K562 (cell line): ENCODE measurements around the gene STX18. TPM values are rescaled to one million over a fixed set of nuclear protein-coding genes. Genes with fewer than 3 reads are reported as not detected.

Experiments
- ATAC-seq: fragments of 200-7000 bp; cut with Tn5 transposase; 3 replicates; pipeline ENCODE4 v1.9.1; 2020; ENCODE audit warnings: moderate library complexity
- BruUV-seq: library from RNA; stranded (reverse); fragments of 400-500 nt; replicated peaks from 2 replicates; lab custom pipeline; 2021; lab: Mats Ljungman, UMichigan
- CTCF ChIA-PET: fragments of 300-600 bp; formaldehyde crosslinking; extraction: SDS; loops from one replicate; lab custom pipeline; 2021; ENCODE audit warnings: low intra/inter-chr PET ratio; lab: Yijun Ruan, JAX
- POLR2A ChIA-PET: fragments of 300-600, 350-650 bp; sonication (Branson Sonifier 250); formaldehyde crosslinking; extraction: SDS; loops from one replicate; lab custom pipeline; 2021; ENCODE audit warnings: antibody characterized with exemption, inconsistent platforms; lab: Yijun Ruan, JAX
- DNase-seq, 4 experiments: peaks; one replicate each; pipeline versions ENCODE4 v3.0.0 to v3.0.0-alpha.2; 2011 to 2018; ENCODE audit warnings: low spot score in 3 of 4, mixed read lengths in 3 of 4; ENCODE audit errors: extremely low read depth in 1 of 4
- FAIRE-seq: peaks from 2 replicates; lab custom pipeline; 2011; peaks lifted over from hg19 to GRCh38; lab: Jason Lieb, UNC
- H2AFZ ChIP-seq: 2 replicates; pipeline ENCODE4 v1.6.0; 2011; ENCODE audit warnings: low read depth, low read length, control low read depth, inconsistent platforms
- H3K27ac ChIP-seq: fragments of 200-600 bp; 3 replicates; pipeline ENCODE4 v1.8.0; 2011; ENCODE audit warnings: low read depth, mild to moderate bottlenecking, control low read depth, inconsistent platforms, low read length, moderate library complexity, mixed read lengths; ENCODE audit errors: extremely low read depth
- H3K27me3 ChIP-seq, 2 experiments: fragments of 300-600 bp in 1 of 2; 2 replicates in 1 of 2; 3 replicates in 1 of 2; pipeline versions ENCODE4 v1.6.0 to v1.8.0; 2011; ENCODE audit warnings: inconsistent platforms in 2 of 2, low read length in 2 of 2, mild to moderate bottlenecking in 1 of 2, mixed read lengths in 1 of 2, moderate library complexity in 1 of 2; ENCODE audit not compliant: control insufficient read depth in 2 of 2, insufficient read depth in 2 of 2
- H3K36me3 ChIP-seq: fragments of 300-600 bp; 3 replicates; pipeline ENCODE4 v1.8.0; 2011; ENCODE audit warnings: mild to moderate bottlenecking, low read length, inconsistent platforms; ENCODE audit not compliant: control insufficient read depth, insufficient read depth
- H3K4me1 ChIP-seq, 2 experiments: fragments of 200-600 bp in 1 of 2; replicated peaks in 1 of 2; 2 replicates in 1 of 2; 3 replicates in 1 of 2; pipeline versions ENCODE4 v1.5.1 to v1.8.0; 2011; ENCODE audit warnings: inconsistent platforms in 2 of 2, low read length in 2 of 2, mild to moderate bottlenecking in 1 of 2, mixed read lengths in 1 of 2, moderate library complexity in 1 of 2; ENCODE audit not compliant: control insufficient read depth in 2 of 2, insufficient read depth in 2 of 2
- H3K4me2 ChIP-seq: 2 replicates; pipeline ENCODE4 v1.6.1; 2011; ENCODE audit warnings: low read length, control low read depth, inconsistent platforms, mixed read lengths; ENCODE audit not compliant: insufficient read depth
- H3K4me3 ChIP-seq: fragments of 200-600 bp; sonication (generic), shearing (Covaris generic); 2 replicates; pipeline ENCODE4 v1.5.1; 2016; ENCODE audit warnings: control low read depth, inconsistent platforms
- H3K79me2 ChIP-seq: fragments of 200-600 bp; 3 replicates; pipeline ENCODE4 v1.8.0; 2011; ENCODE audit warnings: low read length, inconsistent platforms; ENCODE audit not compliant: control insufficient read depth, insufficient read depth
- H3K9ac ChIP-seq, 2 experiments: 2 replicates each; pipeline versions ENCODE4 v1.6.0 to v1.6.1; 2011; ENCODE audit warnings: low read depth in 2 of 2, low read length in 2 of 2, control low read depth in 1 of 2, inconsistent platforms in 1 of 2, mild to moderate bottlenecking in 1 of 2, mixed read lengths in 1 of 2; ENCODE audit not compliant: insufficient read depth in 1 of 2
- H3K9me1 ChIP-seq: one replicate; pipeline ENCODE4 v1.6.0; 2011; ENCODE audit warnings: inconsistent platforms, mild to moderate bottlenecking, low read length, moderate library complexity; ENCODE audit not compliant: control insufficient read depth, insufficient read depth
- H3K9me3 ChIP-seq: replicated peaks from 2 replicates; pipeline ENCODE4 v1.5.1; 2011; ENCODE audit warnings: low read depth, low read length, inconsistent platforms; ENCODE audit not compliant: control insufficient read depth, insufficient read depth
- H4K20me1 ChIP-seq: replicated peaks from 2 replicates; pipeline ENCODE4 v1.6.1; 2011; ENCODE audit warnings: low read length, inconsistent platforms, mixed read lengths; ENCODE audit not compliant: control insufficient read depth, insufficient read depth
- FOXA3 ChIP-seq, 2 experiments: fragments of 450-650 bp in 1 of 2; sonication (generic) in 1 of 2; formaldehyde crosslinking; IDR thresholded peaks in 1 of 2; conservative IDR thresholded peaks in 1 of 2; 2 replicates each; pipeline versions ENCODE4 v1.4.0 to v1.8.0; 2020 to 2022; ENCODE audit warnings: mild to moderate bottlenecking in 2 of 2, missing genetic modification reagents in 1 of 2
- FOXK2 ChIP-seq, 2 experiments: fragments of 450-650 bp; IDR thresholded peaks in 1 of 2; conservative IDR thresholded peaks in 1 of 2; 2 replicates each; pipeline ENCODE4 v1.6.1; 2016; ENCODE audit warnings: low read depth in 2 of 2, mild to moderate bottlenecking in 1 of 2
- HES1 ChIP-seq: fragments of 450-650 bp; IDR thresholded peaks from 2 replicates; pipeline ENCODE4 v1.6.1; 2016; ENCODE audit warnings: low read depth, mild to moderate bottlenecking, moderate library complexity
- NRF1 ChIP-seq, 2 experiments: fragments of 450-650 bp; IDR thresholded peaks in 1 of 2; conservative IDR thresholded peaks in 1 of 2; 2 replicates each; pipeline ENCODE4 v1.6.1; 2014; ENCODE audit warnings: mild to moderate bottlenecking in 2 of 2
- PCBP1 ChIP-seq: fragments of 200-400 bp; formaldehyde crosslinking; IDR thresholded peaks from 2 replicates; pipeline ENCODE4 v1.6.1; 2018; ENCODE audit warnings: mild to moderate bottlenecking, low read depth, low read length; ENCODE audit not compliant: poor library complexity, severe bottlenecking
- RCOR1 ChIP-seq, 2 experiments: IDR thresholded peaks; 2 replicates each; pipeline ENCODE4 v1.6.1; 2012; ENCODE audit warnings: low read depth in 2 of 2, low read length in 2 of 2, borderline replicate concordance in 1 of 2, improper control_type of control experiment in 1 of 2
- TEAD1 ChIP-seq, 2 experiments: fragments of 450-650 bp in 1 of 2; sonication (generic) in 1 of 2; formaldehyde crosslinking; IDR thresholded peaks; 2 replicates each; pipeline versions ENCODE4 v1.4.0 to v1.8.0; 2020 to 2022; ENCODE audit warnings: mild to moderate bottlenecking in 2 of 2, missing genetic modification reagents in 1 of 2
- WGBS: fragments of 100-300 bp; shearing (Covaris generic); methylation state at CpG from one replicate; pipeline ENCODE4 v1.1.6; 2016; ENCODE audit warnings: low coverage, mixed read lengths; ENCODE audit not compliant: insufficient coverage; ENCODE audit errors: missing lambda C conversion rate; 5-methylcytosine and 5-hydroxymethylcytosine counted together
- in situ Hi-C: fragments of 300-500 bp; cut with MboI; formaldehyde crosslinking; loops from 4 replicates; pipeline ENCODE4 v1.15.0; 2018; ENCODE audit warnings: inconsistent platforms, mixed read lengths
- intact Hi-C: fragments of 100-400 bp; cut with micrococcal nuclease; formaldehyde crosslinking; loops from 2 replicates; pipeline ENCODE4 v1.14.2; 2022
- polyA plus RNA-seq, 8 experiments: library from polyadenylated mRNA; depleted of rRNA in 4 of 8; stranded (reverse) in 5 of 8; unstranded in 3 of 8; fragments of >200 nt; fragmentation: Nextera tagmentation in 2 of 8; fragmentation: Illumina TruSeq in 1 of 8; extraction: Ambion mirVana in 2 of 8; extraction: Trizol in 1 of 8; gene quantifications; 2 replicates each; pipeline versions ENCODE4 v1.2.1 to v1.2.3, GENCODE V29; 2011 to 2014; ENCODE audit warnings: inconsistent platforms in 1 of 8, missing spikeins in 1 of 8
- total RNA-seq, 7 experiments: library from RNA; depleted of rRNA in 6 of 7; stranded (reverse); fragments of >200 nt in 6 of 7; fragmentation: Illumina TruSeq in 2 of 7; extraction: Trizol in 2 of 7; gene quantifications; 2 replicates each; pipeline versions ENCODE4 v1.2.1 to v1.2.3, GENCODE V29; 2011 to 2021; ENCODE audit warnings: low replicate concordance in 1 of 7

Gene STX18
- total and polyA plus RNA-seq, 9 of the 15 experiments (the other 6 are each of a cell fraction or from before 2014, with no cell fraction given) = 6.2 to 41.7 (median 22.7) TPM

- peaks cover 17% of the 10 kb centered on the region; the same call in 2 of the 3 replicates for H3K36me3 ChIP-seq
- H3K27ac ChIP-seq = no peak overlapping the region
- intact Hi-C loops = no loop called here
- TF ChIP-seq FOXA3 (CRISPR knock-in tag; conservative IDR thresholded peaks at IDR 0.05 in 1 of 2, IDR thresholded peaks at IDR 0.05 in 1 of 2) (peak in 1 of 2 experiments; percentile 82; a peak in 2 of 4 replicates), NRF1 (conservative IDR thresholded peaks at IDR 0.05 in 1 of 2, IDR thresholded peaks at IDR 0.05 in 1 of 2) (peak; percentile 83 to 86), PCBP1 (no peak), HES1 (peak; percentile 91), FOXK2 (conservative IDR thresholded peaks at IDR 0.05 in 1 of 2, IDR thresholded peaks at IDR 0.05 in 1 of 2; ENCODE audit: low read depth in 2 of 2) (0 out of 4 replicates have a peak, but pooled peaks of 1 of the 2 experiments have one; percentile 33), TEAD1 (CRISPR knock-in tag; IDR thresholded peaks at IDR 0.05) (no peak), RCOR1 (IDR thresholded peaks at IDR 0.05; ENCODE audit: borderline replicate concordance in 1 of 2, low read depth in 2 of 2, low read length in 2 of 2) (peak in 1 of 2 experiments; percentile 47; a peak in 1 of 4 replicates)
- CTCF ChIA-PET = no interaction called here
- H3K79me2 ChIP-seq = no peaks in the 10 kb centered on the region
- no peaks in the 10 kb centered on the region for H3K4me1 ChIP-seq
- no peak overlapping the region for H3K4me2 ChIP-seq
- no peak overlapping the region for H3K9ac ChIP-seq
- POLR2A ChIA-PET = interaction anchor here (0.6 kb wide), 1 partner anchor 146 kb away, joined by 3 read pairs; no protein-coding TSS in a partner anchor
- WGBS = 41% methylated on average over 4 of the region's 5 CpGs
- no peaks in the 10 kb centered on the region for H3K27me3 ChIP-seq
- H3K4me3 ChIP-seq = no peak overlapping the region
- H3K9me3 ChIP-seq = no peaks in the 10 kb centered on the region
- H4K20me1 ChIP-seq = no peaks in the 10 kb centered on the region
- H2AFZ ChIP-seq = no peak overlapping the region
- peak; percentile 47; the same call in 2 of the 3 replicates for ATAC-seq
- in situ Hi-C loops = no loop called here
- H3K9me1 ChIP-seq = no peaks in the 10 kb centered on the region
- BruUV-seq = no TSS peak
- peak in 1 of 4 experiments; percentile 6 for DNase-seq
- no peak for FAIRE-seq
These were observed 80.0 kb downstream of the STX18 start for GRCh38 chr4:4461850-4462249.
